BE2C (cell line): Measurements from ENCODE around the gene KRTAP10-1.

Experiments used
- DNase-seq: peaks from one replicate; pipeline ENCODE4 v3.0.0-alpha.2; 2020
- H3K27me3 ChIP-seq: fragments of 250-450 bp; sonication (Bioruptor Pico); 2 replicates; pipeline ENCODE4 v1.5.1; 2020; ENCODE audit warnings: mild to moderate bottlenecking
- H3K36me3 ChIP-seq: fragments of 250-450 bp; sonication (Bioruptor Pico); 2 replicates; pipeline ENCODE4 v1.5.1; 2020; ENCODE audit warnings: mild to moderate bottlenecking
- H3K4me1 ChIP-seq: fragments of 250-450 bp; sonication (Bioruptor Pico); 2 replicates; pipeline ENCODE4 v1.5.1; 2020
- H3K4me3 ChIP-seq: 2 replicates; pipeline ENCODE4 v1.5.1; 2011; ENCODE audit warnings: low read depth, low read length
- H3K9me3 ChIP-seq: fragments of 250-450 bp; sonication (Bioruptor Pico); 2 replicates; pipeline ENCODE4 v1.5.1; 2020
- TF ChIP-seq, protein P1 (sequence below): IDR thresholded peaks from 2 replicates; pipeline ENCODE4 v1.5.1; 2012; ENCODE audit warnings: mild to moderate bottlenecking, low read depth, low read length

The KRTAP10-1 gene

DNA sequence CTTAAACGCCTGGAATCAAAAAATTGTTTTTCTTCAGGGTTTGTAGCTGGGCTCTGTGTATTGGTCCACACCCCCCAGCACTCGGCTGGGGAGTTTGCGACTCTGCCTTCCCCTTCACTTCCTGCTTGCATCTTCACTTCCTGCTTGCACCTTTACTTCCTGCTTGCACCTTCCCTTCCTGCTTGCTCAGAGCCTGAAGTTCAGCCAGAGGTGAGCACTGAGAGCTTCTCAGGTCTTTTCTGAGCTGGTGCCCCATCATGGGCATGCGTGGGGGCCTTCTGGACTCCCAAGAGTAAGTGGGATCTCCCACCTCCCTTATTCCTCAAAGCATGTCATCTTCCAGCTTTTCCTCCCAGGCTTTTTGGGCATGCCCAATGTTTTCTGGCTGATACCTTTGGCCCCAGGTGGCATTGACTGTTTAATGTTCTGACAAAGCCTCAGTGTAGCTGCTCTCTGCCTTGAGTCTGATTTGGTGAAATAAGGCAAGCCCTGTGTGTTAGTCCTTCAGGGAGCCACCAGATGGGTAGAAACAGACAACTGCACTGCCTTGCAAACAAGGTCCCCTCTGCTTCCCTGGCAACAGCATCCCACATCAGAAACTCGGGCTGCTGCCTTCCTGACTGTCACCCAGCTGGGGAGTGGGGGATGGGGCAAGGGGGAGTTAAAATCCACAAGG, 7.8 kb upstream of the KRTAP10-1 start:
- no peaks in the 10 kb centered on the region for H3K4me1 ChIP-seq
- no peaks in the 10 kb centered on the region for H3K9me3 ChIP-seq
- no peaks in the 10 kb centered on the region for H3K36me3 ChIP-seq
- H3K27me3 ChIP-seq: peaks cover 29% of the 10 kb centered on the region
- no peak overlapping the region for H3K4me3 ChIP-seq
- no peak for DNase-seq
- TF ChIP-seq, protein P1, sequence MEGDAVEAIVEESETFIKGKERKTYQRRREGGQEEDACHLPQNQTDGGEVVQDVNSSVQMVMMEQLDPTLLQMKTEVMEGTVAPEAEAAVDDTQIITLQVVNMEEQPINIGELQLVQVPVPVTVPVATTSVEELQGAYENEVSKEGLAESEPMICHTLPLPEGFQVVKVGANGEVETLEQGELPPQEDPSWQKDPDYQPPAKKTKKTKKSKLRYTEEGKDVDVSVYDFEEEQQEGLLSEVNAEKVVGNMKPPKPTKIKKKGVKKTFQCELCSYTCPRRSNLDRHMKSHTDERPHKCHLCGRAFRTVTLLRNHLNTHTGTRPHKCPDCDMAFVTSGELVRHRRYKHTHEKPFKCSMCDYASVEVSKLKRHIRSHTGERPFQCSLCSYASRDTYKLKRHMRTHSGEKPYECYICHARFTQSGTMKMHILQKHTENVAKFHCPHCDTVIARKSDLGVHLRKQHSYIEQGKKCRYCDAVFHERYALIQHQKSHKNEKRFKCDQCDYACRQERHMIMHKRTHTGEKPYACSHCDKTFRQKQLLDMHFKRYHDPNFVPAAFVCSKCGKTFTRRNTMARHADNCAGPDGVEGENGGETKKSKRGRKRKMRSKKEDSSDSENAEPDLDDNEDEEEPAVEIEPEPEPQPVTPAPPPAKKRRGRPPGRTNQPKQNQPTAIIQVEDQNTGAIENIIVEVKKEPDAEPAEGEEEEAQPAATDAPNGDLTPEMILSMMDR: no peak

DNA sequence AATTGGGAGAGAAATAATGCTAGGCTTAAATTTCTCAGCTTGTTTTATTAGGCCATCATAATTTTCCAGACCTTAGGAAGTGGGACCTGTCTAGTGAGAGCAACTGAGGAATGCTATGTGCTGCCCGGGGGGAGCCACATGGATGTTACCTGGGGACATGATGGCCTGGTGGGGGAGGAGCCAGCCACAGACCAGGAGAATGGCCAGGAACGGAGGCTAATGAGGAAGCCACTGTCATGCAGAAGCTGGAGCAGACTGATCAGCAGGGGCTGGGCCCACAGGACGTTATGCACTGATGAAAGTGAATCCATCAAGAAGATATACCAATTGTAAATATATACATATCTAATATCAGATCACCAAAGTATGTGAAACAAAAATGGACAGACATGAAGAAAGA, 4.6 kb upstream of the KRTAP10-1 start:
- no peak for DNase-seq
- TF ChIP-seq, protein P1: no peak
- Histone ChIP-seq H3K4me1 (no peaks in the 10 kb centered on the region), H3K36me3 (no peaks in the 10 kb centered on the region), H3K27me3 (peaks cover 28% of the 10 kb centered on the region), H3K4me3 (no peak overlapping the region), H3K9me3 (no peaks in the 10 kb centered on the region)

DNA sequence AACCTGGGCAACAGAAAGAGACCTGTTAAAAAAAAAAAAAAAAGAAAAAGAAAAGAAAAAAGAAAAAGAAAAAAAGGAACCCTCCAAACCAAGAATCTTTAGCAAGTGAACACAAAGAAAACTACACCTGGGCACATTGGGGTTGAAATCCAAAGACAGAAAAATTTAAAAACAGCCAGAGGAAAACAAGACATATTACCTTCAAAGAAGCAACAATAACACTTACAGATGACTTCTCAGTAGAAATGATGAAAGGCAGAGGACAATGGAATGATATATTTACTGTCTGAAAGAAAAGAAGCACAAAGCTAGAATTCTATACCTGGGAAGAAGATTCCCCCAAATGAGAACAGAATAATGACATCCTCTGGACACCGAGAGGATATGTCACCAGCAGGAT, 2.7 kb upstream of the KRTAP10-1 start:
- no peak for DNase-seq
- H3K9me3 ChIP-seq: no peaks in the 10 kb centered on the region

DNA sequence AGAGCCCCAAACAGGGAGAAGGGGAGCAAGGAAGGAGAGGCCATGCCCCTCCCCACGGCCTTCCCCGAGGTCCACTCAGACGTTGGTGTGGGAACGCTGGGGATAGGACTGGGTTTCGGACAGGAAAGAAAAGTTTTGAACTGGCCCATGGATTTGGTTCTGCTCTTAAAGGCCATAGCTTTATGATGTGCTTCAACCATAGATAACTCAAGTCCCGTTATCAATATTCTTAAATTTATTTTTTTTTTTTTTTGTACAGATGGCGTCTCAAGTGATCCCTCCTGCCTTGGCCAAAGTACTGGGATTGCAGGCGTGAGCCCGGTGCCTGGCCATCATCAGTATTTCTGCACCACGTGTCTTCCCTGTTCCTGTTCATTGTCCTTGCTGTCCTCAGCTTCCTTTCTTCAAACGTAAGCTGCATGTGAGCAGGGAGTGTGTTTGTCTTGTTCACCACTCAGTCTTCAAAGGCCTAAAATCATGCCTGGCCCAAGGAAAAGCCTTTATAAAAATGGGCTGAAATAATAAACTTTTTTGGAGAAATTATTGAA, 820 bp upstream of the KRTAP10-1 start:
- no peak for DNase-seq
- peaks cover 14% of the 10 kb centered on the region for H3K27me3 ChIP-seq
- no peak overlapping the region for H3K4me3 ChIP-seq
- TF ChIP-seq, protein P1: no peak
- H3K36me3 ChIP-seq: no peaks in the 10 kb centered on the region
- H3K9me3 ChIP-seq: no peaks in the 10 kb centered on the region
- no peaks in the 10 kb centered on the region for H3K4me1 ChIP-seq

More for the DNA sequence above, 2.7 kb upstream of the KRTAP10-1 start:
- Histone ChIP-seq H3K27me3 (peaks cover 20% of the 10 kb centered on the region), H3K4me1 (no peaks in the 10 kb centered on the region), H3K36me3 (no peaks in the 10 kb centered on the region), H3K4me3 (no peak overlapping the region)
- TF ChIP-seq, protein P1: no peak

DNA sequence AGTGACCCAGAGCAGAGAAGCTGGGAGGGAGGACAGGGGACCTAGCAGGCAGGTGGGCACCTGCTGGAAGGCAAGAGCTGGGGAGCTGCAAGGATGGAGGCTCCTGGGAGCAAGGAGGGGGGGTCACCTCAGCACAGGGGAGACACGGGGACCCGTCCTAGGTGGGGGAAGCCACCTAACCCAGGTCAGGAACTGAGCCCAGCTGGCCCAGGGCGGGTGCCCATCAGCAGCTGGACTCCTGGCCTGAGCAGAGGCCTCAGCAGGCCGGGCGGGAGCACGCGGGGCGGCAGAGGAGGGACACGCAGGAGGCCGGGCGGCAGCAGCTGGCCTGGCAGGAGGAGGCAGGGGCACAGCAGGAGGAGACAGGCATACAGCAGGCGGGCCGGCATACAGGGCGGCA, 949 bp downstream of the KRTAP10-1 start:
- Histone ChIP-seq H3K27me3 (peaks cover 14% of the 10 kb centered on the region), H3K4me3 (no peak overlapping the region), H3K9me3 (no peaks in the 10 kb centered on the region), H3K4me1 (no peaks in the 10 kb centered on the region), H3K36me3 (no peaks in the 10 kb centered on the region)
- DNase-seq: no peak
- TF ChIP-seq, protein P1: no peak
